ENCODE measurements around the gene UBXN11.

The UBXN11 gene

GRCh38 chr1:26268290-26269197 lies 37.9 kb downstream of the UBXN11 start:
- DNase-seq (ENCODE audit: low read depth), result no peak

- no peak for DNase-seq (ENCODE audit: low read depth)
These were observed 41.0 kb downstream of the UBXN11 start for GRCh38 chr1:26265405-26265804.

DNA sequence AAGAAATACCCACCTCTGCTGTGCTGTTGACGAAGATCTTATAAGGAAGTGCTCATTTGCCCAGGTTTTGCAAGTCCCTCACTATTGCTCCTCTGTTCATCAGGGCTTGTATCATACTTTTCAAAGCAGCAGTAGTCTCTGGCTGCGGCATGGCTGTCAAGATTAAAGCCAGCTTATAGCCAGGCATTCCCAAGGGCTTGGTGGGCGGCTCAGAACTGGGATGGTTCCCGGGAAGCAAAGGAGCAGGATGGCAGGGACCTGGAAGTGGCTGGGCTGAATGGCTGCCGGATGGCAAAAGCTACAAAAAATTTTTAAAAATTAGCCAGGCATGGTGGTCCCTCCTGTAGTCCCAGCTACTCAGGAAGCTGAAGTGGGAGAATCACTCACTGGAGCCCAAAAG lies 43.2 kb downstream of the UBXN11 start:
- no peak for DNase-seq (ENCODE audit: low read depth)

- no peak for DNase-seq (ENCODE audit: low read depth)
These were observed 46.9 kb downstream of the UBXN11 start for GRCh38 chr1:26259578-26259977.

DNA sequence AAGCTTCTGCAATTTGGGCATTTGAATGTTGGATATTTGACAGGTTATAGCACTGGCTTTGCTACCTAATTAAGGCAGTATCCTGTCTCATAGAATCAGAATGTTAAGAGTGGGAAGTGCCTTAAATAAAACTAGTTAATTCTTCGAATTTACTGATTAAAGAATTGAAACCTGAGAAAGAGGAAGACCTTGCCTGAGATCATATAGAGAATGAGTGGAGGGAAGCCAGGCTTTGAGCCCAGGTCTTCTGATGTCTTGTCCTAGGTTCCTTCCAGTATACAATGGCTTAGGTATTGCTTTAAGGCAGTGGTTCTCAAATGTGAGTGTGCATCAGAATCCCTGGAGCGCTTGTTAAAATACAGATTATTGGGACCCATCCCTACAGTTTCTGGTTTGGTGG lies 47.4 kb downstream of the UBXN11 start:
- no peak for DNase-seq (ENCODE audit: low read depth)

GRCh38 chr1:26257222-26257621 lies 49.2 kb downstream of the UBXN11 start:
- DNase-seq (ENCODE audit: low read depth), result no peak

- DNase-seq (ENCODE audit: low read depth), result no peak
These were observed 52.0 kb downstream of the UBXN11 start for GRCh38 chr1:26254404-26254803.

DNA sequence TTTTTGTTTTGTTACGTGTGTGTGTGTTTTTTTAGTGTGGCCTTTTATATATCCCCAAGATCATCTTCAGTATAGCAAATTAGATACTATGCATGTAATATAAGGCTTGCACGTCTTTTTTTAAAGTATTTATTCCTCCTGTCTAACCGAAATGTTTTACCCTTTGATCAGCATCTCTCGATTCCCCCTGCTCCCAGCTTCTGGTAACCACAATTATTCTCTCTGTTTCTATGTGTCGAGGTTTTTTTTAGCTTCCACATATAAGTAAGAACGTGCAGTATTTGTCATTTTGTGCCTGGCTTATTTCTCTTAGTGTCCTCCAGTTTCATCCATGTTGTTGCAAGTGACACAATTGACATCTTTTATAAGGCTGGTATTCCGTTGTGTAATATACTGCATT lies 53.7 kb downstream of the UBXN11 start:
- DNase-seq (ENCODE audit: low read depth), result no peak

DNA sequence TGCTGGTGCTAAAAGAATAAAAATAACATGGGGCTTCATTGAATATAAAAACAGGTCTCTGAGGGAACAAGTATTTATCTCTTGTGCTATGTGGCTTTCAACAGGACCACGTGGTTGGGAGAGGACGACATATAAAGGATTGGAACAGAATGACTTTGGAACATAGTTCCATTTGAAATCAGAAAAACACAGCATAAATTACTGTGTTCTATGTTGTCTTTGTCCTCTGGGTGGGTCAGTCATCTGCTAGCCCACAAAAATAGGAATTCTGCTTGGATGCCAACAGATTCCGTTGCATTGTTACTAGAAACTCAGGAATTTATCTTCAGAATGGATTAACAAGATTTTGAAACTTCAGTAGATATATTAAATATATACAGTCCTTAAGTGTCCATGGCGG lies 66.5 kb downstream of the UBXN11 start:
- DNase-seq (ENCODE audit: low read depth), result no peak

- DNase-seq (ENCODE audit: low read depth), result no peak
These were observed 69.0 kb downstream of the UBXN11 start for GRCh38 chr1:26237230-26237966.

GRCh38 chr1:26234644-26235370 lies 71.6 kb downstream of the UBXN11 start:
- DNase-seq (ENCODE audit: low read depth), result peak; percentile 17

GRCh38 chr1:26233903-26234643 lies 72.4 kb downstream of the UBXN11 start, which contains the start of gene CEP85:
Gene CEP85 (plus strand): TSS chr1:26234200. CDS start chr1:26239784, 5,584 bp downstream.
- peak; percentile 97 for DNase-seq (ENCODE audit: low read depth)

Measured in activated T-cell treated with anti-CD3 and anti-CD28 coated beads for 24 hours (primary cell).